ENCODE results near the gene TTC9.

Gene TTC9

DNA sequence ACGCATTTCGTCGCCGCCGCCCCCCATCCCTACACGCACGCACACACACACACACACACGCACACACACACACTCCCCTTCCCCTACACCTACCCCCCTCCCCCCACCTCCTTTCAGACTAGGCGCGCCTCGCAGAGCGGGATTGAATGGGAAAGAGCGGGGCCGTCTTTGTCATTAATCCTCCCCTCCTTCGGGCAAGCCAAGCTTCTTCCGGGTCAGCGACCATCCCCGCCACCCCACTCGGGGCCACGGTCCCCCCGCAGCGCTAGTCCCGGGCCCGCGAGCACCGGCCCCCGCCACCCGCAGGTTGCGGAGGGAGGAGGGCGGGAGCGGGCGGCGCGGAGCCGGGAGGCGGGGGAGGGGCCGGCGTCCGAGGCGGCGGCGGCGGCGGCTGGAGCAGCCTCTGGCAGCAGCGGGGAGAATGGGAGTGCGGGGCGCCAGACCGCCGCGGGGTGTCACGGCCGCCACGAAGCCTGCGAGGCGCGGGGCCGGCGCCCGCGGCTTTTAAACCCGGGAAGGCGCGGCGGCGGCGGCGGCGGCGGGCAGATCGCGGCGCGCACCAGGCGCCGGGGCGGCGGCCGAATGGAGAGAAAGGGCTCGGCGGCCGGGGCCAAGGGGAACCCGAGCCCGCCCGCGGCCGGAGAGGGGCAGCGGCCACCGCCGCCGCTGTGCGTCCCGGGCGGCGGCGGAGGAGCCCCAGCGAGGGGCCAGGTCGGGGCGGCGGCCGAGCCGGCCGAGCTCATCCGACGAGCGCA, at the start of gene TTC9:
TTC9 (plus strand) TSS at position 369 of the 755 bp plus-strand sequence; CDS start at position 583, 214 bp downstream.
- peak; percentile 55 for DNase-seq

DNA sequence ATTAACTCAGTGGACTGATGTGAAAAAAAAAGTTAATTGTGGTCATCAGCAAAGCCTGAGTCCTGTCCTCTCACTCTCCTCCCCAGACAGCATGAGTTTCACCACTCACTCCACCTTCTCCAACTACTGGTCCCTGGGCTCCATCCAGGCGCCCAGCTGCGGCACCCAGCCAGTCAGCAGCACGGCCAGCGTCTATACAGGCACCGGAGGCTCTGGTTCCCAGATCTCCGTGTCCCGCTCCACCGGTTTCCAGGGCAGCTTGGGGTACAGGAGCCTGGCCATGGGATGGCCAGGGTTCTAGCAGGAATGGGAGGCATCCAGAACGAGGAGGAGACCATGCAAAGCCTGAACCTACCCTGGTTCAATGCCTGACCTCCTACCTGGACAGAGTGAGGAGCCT, 47.3 kb upstream of the TTC9 start:
- no peak for DNase-seq

DNA sequence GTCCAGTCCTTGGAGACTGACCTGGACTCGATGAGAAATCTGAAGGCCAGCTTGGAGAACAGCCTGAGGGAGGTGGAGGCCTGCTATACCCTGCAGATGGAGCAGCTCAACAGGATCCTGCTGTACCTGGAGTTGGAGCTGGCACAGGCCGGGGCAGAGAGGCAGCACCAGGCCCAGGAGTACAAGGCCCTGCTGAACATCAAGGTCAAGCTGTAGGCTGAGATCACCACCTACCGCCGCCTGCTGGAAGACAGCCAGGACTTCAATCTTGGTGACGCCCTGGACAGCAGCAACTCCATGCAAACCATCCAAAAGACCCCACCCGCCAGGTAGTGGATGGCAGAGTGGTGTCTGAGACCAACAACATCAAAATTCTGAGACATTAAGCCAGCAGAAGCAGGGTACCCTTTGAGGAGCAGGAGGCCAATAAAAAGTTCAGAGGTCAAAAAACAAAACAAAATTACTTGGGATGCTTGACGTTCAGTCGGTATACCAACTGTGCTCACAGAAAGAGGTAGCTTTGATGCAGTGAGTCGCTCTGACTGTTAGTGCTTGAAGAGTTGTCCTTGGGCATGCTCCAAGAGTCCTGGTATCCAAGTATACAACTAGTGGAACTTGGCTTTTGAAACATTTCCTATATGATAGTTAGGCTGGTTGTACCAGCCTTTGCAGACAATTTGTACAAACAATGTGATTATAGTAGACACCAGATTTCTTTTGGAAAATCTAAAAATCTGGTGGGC, 46.1 kb upstream of the TTC9 start:
- no peak for DNase-seq

DNA sequence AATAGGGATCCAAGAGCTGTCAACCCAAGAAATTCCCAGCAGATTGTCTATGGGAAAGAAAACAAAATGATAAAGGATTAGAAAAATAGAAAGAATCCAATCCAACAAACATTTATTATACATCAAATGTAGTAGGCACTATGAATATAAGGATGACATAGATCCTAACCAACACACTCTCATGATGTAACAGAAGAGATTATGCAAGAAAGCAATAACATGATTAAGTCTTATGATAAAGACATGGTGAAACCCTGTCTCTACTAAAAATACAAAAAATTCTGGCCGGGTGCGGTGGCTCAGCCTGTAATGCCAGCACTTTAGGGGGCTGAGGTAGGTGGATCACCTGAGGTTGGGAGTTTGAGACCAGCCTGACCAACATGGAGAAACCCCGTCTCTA, 44.0 kb upstream of the TTC9 start:
- DNase-seq: no peak

DNA sequence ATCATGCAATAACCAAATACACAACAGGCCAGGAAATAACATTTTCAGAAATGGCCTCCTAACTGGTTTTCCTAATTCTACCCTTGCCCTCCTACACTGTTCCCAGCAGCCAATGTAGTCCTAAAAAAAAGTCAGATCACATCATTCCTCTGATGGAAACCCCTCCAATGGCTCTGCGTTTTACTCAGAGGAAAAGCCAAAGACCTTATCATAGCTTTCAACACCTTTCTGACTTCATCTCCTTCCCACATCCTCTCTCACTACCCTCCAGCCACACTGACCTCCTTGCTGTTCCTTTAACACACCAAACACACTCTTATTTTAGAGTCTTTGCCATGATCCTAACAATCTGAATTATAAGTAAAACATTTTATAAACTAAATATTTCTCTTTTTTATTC, 42.4 kb upstream of the TTC9 start:
- DNase-seq: no peak

DNA sequence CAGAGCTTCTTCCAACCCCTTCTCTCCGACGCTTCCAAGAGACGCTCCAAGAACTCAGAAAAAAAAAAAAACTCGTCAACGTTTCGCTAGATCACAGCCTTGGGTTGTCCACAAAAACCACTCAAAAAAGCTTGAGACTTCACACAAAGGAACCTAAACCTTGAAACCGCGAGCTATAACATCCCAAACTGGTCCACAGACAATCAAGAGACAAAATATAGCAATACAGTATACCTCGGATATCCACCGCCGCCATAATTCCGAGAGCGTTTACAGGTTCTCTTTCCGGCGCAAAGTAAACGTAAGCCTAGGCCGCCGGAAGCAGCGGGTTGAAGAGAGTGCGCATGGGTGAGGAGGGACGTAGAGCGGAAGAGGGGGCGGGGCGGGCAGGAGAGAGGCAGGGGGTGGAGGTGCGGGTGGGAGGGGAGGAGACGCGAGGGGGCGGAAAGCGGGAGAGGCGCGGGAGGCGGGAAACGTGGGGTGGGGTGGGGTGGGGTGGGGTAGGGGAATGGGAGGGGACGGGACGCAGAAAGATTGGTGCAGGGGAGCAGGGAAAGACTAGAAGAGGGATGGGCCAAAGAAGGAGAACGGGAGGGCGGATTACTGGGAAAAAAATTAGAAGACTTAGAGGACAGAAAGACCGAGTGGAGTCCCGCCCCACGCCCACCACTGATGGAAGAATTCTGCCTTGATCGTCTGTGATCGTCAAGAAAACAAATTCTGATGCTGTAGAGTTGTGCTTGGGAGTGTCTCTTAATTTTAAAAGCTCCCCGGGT, 41.1 kb upstream of the TTC9 start, which contains the start of gene MED6:
MED6 (minus strand) TSS at position 274 of the 776 bp plus-strand sequence; CDS start at position 256, 18 bp downstream.
- DNase-seq: peak; percentile 98

DNA sequence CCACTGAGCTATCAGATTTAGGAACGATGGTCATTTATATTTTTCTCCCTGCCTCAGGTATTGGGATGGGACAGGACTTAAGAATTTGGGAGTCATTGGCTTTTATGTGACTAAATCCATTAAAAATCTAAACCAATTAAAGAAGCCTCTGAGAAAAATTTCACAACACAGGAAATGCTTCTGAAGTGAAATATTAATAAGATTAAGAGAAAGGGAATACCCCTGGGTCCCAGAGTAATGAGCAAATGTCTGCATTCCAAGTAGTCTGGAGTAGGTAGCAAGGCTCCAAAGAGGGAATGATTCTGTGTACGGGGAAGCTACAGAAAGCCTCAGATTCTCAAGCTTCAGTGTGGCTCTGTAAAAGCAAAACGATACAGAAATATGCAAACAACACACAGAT, 40.6 kb upstream of the TTC9 start:
- peak; percentile 42 for DNase-seq

DNA sequence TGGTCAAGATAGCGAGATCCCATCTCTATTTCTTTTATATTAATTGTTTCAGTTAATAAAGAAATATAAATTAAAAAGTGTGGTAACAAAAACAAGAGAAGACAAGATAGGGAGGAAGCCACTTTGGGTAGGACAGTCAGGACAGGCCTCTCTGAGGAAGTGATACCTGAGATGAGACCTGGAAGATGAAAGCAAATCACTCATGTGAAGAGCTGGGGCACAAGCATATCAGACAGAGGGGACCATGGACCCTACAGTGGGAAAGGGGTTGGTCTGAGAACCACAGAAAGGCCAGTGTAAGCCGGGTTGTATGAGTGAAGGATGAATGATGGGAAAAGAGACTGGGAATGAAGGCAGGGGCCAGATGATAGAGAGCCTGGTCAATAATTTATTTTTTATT, 39.5 kb upstream of the TTC9 start:
- DNase-seq: no peak

DNA sequence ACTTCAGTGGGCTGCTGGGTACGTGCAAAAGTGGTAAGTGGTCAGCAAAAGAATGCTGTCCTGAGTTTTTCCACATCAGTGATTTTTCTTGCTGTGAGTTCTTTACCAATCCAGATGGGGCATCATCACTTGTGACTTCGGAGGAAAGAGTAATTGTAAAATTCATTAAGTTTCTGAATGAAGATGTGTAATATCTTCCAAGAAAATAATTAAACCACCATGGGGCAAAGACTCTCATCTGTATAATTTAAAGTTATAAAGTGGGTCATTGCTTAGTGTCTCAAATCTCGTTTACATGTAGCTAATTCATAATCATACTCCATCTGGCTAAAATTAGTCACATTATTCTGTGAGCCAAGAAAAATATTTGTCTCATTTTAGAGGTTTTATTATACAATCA, 30.5 kb upstream of the TTC9 start:
- DNase-seq: no peak

DNA sequence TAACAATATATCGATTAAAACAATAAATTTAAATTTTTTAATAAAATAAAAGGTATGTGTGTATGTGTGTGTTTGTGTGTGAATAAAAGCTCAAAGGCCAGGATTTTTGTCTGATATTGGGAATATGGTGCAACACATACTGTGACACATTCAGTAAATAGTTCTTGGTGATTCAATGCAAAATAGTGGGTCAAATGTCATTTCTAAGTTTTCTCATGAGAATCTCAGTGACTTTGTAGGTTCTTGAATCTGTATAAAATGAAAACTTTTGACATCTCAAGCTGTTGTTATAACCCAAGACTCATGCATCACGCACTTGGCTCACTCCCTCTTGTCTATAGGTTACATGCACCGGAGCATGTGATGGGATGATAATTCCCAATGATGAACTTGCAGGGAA, 25.1 kb upstream of the TTC9 start:
- no peak for DNase-seq

DNA sequence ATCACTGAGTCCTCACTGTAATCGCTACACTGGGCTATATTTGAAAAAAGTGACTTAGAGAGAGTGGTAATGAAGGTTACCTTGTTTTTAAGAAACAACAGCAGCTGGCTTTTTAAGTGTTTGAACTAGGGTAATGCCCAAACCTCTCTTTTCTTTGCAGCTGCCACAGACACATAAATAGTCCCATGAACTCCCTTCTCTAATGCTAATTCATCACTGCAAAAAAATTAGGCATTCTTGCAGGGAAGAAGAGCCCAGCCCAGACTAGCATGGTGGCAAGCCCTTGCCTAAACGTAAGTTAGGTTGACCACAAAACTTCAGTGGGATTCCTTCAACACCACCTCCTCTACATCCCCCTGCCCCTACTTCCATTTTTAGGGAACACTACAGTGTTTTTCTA, 23.4 kb upstream of the TTC9 start:
- DNase-seq: no peak

DNA sequence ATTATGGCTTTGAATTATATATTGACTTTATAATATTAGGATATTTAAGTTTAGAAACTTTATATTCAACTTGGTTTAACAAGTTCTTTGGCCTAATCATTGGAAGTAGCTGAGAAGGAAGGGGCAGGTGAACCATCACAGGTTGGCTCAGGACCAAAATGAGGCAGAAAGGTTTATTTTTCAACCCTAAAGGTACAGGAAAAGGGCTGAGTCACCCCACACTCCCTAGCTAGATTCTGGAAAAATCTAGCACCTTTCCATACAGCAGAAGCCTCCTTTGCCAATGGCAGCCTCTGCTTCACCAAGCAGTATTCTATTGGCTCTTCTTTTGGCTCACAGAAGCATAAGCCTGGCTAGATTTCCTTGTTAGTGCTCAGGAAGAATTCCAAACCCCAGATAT, 22.0 kb upstream of the TTC9 start:
- DNase-seq: no peak

DNA sequence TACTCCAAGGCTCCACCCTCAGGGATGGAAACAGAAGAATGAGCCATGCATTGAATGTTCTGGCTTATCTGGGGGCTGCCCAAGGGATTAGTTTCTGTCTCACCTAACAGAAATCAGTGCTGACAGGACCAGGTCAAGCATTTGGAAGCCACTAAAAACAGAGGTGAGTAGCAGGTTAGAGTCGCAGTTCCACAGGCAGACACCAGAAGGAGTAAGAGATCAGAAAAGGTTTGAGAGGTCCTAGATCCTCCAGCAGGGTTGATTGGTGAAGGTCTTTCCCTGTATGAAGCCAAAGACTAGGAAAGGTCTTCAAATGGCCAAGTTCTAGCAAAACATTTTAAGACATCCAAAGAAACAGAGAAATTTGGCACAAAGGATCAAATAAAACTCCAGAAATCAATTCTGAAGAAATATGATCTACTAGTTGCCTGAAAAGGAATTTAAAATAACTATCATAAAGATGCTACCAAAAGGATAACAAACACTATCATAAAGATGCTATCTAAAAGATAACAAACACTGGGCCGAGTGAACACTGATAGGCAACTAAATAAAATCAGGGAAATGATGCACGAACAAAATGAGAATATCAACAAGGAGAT, 19.5 kb upstream of the TTC9 start:
- DNase-seq: peak; percentile 81

DNA sequence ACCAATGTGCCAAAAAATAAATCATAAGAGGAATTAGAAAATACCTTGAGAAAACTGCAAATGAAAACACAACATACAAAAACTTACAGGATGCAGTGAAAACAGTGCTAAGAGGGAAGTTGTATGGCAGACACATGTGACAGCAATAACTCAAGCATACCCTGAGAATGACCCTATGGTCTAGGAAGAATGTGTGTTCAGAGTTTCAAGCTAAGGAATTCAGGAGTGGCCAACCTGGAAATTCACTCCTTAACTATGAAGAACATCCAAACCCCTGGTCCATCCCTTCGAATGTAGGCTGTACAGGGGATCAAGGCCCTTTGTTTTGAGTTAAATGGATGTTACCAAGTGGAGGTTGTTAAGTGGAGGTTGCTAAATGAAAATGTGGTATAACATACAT, 16.7 kb upstream of the TTC9 start:
- no peak for DNase-seq

DNA sequence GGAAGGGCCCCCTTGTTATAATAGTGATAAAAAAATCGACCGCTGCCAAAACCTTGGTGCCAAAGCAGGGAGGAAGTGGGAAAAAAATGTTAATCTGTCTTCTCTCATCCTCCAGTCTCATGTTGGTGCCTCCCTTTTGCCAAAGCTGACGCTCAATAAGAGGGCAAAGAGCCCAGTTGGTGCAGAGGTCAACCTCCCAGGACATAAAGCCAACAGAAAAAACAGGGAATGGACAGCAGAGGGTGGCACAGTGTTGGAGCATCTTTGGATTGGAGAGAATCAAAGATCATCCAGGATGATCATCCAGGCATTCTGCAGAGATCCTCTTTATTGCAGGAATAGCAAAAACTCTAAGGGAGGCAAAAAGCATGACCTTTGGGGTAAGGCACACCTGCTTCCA, 9.8 kb upstream of the TTC9 start:
- no peak for DNase-seq

DNA sequence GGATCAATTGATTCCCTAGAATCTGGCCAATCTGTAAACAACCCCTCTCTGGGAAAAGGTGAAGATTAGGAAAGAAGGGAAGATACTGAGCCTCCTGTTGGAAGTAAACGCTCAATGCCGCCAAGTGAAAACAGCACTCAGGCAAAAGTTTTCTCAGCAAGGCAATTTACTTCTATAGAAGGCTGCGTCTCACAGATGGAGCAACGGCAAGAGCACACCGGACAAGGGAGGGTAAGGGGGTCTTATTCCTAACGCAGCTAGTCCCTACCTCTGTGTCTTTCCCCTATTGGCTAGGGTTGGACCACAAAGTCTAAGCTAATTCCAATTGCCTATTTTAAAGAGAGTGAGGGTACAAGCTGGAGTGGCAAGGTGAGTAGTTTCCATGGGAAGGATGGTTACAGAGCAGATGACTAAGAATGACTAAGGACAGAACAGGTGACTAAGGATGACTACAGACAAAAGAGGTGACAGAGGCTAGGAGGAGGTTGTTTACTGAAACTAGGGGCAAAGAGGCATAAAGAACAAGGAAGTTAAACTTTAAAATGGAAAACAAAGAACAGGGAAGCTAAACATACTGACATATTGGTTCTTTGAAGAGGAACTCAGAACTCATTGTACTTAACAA, 5.6 kb upstream of the TTC9 start:
- no peak for DNase-seq

DNA sequence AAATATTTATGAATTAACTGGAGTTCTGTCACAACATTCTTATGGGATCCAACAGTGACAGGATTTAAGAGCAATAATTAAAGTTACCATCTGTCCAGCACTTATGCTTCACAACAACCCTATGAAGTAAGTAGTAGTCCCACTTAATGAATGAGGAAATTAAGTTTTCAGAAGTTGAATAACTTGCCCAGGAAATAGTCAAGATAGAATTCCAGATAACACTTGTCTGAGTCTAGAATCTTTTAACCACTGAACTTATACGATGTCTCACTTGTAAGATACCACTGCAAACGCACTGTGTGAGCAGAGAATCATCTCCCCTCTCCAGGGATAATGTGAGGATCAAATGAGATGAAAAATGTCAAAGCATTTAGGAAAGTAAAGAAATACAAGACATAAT, 3.3 kb upstream of the TTC9 start:
- peak; percentile 76 for DNase-seq

DNA sequence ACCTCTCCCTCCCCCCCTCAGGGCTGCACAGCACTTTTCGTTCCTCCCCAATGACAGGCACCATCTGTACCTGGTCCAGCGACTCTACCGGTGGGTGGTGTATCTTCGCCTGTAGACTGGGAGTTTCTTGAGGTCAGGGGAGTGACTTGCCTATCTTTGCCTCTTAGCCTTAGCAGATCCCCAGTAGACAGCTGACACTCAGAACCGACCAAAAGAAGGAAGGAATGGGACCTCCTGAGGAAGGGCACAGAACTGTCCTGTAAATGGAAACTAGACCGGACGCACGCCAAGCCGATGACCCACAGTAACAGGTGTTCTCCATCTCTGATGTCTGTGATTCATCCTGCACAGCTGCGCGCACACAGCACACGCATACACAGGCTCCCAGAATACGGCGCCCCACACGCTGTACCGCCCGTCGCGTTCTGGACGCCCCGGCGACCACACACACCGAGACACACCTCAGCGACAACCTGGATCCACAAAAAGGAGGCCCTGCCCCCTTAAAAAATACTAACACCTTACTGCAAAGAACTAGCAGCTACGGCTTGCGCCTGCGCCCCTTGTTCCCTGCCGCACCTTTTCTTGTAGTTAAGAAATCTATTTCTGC, 673 bp upstream of the TTC9 start:
- peak; percentile 55 for DNase-seq

DNA sequence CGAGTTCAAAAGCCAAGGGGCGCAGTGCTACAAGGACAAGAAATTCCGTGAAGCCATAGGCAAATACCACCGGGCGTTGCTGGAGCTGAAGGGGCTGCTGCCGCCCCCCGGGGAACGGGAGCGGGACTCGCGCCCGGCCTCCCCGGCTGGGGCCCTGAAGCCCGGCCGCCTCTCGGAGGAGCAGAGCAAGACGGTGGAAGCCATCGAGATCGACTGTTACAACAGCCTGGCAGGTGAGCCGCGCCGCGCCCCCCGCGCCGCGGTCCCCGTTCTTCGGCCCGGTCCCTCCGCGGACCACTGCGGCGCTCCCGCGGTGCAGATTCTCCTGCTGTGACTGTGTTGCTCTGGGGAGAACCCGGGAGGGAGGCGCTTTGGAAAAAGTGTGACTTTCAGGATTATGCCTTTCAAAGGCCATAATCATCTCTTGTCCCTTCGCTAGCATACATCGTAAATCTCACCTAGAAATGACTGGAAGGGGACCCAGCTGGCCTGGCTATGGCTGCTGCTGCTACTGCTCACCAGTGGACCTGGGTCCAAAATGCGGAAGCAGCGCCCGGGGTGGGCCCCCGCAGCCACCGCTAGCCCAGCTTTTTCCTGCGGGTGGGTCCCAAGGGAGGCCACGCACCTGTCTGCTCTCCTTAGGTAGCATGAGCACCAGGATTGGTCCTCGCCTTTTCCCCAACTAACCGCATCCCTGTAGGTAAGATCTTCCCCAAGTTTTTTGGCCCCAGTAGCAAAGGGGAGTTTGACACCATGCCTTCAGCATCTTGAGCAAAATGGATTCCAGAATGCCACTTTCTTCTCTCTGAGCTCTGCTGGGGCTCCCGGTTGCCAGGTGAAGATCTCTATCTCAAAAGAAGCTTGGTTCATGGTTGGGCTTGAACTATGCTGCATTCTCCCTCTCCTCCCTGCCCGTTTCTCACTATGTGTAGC, 853 bp downstream of the TTC9 start:
- DNase-seq: peak; percentile 44

DNA sequence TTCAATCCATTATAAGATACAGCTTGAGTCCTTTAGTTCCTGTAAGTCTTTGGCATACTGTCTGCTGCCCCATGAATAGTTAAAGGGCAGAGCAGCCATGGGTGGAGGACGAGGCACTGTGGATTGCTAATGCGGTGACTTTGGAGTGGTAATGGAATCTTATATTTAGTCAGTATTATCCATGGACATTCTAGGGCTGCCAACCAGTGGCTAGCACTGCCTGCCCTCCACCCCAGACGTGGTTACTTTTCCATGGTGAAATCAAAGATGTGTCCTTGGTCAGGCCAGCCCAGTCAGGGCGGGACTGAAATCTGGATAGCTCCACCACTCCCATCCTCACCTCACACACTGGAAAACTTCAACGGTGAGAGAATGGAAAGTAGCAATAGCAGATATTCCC, 2.3 kb downstream of the TTC9 start:
- DNase-seq: no peak

DNA sequence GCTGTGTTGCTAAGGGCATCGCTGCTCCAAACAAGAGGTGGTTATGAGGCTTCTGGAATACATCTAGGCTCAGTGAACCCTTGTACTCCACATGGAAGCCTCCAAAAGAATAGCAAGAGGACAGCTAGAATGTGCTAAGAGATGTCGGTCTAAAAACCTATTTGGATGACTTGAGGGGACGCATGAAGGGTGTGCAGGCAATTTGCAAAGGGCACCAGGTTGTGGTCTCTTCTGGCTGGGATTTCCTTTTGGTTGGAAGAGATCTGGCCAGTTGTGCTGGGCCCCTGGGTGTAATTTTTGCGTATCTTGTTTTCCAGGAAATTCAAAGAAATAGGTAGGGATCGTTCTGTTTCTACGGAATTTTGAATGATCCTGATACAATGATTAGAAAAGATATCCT, 4.2 kb downstream of the TTC9 start:
- no peak for DNase-seq
